HG02885 (cell line): ENCODE data around the gene CDC42EP1.
"Not testable (repeated sequence)": the region's sequence is repeated elsewhere in the genome, so short reads cannot be mapped to it uniquely, and the experiment has no call there.

Experiments used
- ATAC-seq: cut with Tn5 transposase; IDR thresholded peaks from one replicate; pipeline ENCODE4 v1.9.1; 2021; ENCODE audit warnings: mild to moderate bottlenecking; ENCODE audit not compliant: unreplicated experiment, poor library complexity

The CDC42EP1 gene

DNA sequence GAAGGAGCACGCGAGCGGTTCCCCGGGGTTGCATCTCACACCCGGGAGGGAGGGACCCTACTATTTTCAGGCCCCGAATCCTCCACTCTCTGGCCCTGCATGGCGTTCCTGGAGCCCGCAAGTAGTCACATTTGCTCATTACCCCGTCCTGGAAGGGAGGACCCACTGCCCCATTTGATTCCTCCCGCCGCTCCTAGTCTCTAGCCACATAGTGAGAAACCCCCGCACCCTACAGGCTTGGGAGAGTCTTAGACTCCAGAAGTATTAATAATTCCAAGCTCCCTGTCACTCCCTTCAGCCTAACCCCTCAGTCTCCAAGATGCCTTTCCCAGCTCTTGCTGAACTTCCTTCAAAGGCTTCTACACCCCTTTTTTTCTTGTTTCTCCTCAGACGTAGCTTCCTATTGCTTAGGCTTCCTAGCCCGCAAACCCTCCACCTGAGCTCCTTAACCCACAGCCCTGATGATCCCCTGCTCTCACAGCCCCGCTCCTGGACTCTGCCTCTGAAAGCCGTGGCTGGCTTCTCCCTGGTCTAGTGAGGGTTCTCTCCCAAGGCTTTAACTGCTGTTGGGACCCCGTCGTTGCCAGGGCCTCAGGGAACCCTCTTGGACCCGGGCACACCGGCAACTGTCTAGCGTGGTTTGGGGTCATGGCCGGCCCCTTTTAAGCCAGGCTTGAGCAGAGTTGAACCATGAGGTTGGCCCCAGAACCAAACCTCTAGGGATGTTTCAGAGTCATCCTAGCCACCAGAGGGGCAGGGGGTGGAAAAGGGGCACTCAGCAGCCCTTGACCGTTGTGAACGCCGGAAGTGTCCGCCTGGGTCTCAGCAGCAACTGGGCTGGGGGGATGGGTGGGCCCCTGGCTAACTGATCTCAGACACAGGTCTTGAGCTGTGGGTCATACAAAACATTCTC lies 49.2 kb downstream of the CDC42EP1 start:
- no peak for ATAC-seq

DNA sequence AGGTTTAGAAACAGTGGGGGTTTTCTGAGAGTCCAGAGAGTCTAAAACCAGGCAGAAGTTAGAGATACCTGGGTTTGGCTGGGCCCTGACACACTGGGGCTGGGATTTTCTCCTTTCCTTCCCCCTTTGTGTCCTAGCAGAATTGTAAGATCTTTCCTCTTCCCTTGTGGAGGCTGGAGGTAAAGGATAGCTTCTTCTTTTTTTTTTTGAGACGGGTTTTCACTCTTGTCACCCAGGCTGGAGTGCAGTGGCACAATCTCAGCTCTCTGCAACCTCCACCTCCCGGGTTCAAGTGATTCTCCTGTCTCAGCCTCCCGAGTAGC lies 49.8 kb downstream of the CDC42EP1 start:
- ATAC-seq = not testable (repeated sequence)

- no peak for ATAC-seq
These were observed 50.3 kb downstream of the CDC42EP1 start for GRCh38 chr22:37610480-37611129.

GRCh38 chr22:37611207-37611606 lies 50.9 kb downstream of the CDC42EP1 start:
- ATAC-seq = no peak

- ATAC-seq = no peak
These were observed 56.2 kb downstream of the CDC42EP1 start for GRCh38 chr22:37616201-37617083.

GRCh38 chr22:37617431-37617830 lies 57.2 kb downstream of the CDC42EP1 start:
- ATAC-seq = no peak

DNA sequence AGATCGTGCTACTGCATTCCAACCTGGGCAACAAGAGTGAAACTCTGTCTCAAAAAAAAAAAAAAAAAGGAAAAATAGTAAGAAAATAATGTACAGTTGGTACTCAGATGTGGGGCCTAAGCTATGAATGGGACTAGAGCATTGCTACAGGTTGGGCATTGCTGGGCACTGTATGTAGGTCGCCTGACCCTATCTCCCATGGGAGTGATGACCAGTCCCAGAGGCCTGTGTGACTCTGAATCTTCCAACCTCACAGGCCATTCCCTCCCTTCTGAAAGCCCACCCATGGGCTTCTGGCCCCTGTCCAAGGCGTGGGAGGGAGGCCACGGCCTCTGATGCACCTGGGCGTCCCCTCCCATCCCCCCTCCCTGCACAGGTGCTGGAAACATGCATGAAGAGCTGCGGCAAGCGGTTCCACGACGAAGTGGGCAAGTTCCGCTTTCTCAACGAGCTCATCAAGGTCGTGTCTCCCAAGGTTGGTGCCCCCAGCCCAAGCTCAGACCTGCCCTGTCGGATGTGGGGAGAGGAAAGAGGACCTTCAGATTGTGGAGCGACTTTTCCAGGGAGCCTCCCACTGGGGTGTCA lies 57.9 kb downstream of the CDC42EP1 start:
- no peak for ATAC-seq

DNA sequence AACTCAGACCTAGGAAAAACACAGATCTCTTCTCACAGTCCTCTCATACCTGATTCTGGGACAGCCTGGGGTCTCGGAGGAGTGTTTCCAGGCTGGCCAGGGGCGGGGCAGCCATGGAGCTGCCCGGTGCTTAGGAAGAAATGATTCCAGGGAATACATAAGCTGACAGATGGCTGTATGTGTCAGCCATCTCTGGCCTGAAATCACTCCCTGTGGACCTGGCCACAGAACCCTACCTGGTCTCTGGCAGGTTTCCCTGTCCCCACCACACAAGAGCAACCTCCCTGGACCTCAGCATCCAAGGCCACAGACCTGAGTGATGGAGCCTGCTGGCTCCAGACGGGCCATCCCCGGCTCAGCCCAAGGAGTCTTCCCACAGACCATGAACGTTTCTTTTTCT lies 58.4 kb downstream of the CDC42EP1 start:
- ATAC-seq = no peak
